Measurements from ENCODE around the gene NOXRED1. TPM values are rescaled to one million over a fixed set of nuclear protein-coding genes. Genes with fewer than 3 reads are reported as not detected.

NOXRED1 gene
- total and polyA plus RNA-seq, 12 donors = 0.22 to 0.72 (median 0.55) TPM; not detected in 3

DNA sequence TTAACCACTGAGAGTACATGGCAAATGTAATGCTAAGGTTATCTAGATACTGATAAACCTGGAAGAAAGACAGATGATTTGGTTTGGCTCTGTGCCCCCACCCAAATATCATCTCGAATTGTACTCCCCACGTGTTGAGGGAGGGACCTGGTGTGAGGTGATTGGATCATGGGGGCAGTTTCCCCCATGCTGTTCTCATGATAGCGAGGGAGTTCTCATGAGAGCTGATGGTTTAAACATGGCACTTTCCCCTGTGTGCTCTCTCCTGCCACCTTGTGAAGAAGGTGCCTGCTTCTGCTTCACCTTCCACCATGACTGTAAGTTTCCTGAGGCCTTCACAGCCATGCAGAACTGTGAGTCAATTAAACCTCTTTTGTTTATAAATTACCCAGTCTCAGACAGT, 14.2 kb downstream of the NOXRED1 start:
- DNase-seq = no peak
- TF ChIP-seq POLR2A (IDR thresholded peaks at IDR 0.05) = no peak
- TF ChIP-seq, protein P1, sequence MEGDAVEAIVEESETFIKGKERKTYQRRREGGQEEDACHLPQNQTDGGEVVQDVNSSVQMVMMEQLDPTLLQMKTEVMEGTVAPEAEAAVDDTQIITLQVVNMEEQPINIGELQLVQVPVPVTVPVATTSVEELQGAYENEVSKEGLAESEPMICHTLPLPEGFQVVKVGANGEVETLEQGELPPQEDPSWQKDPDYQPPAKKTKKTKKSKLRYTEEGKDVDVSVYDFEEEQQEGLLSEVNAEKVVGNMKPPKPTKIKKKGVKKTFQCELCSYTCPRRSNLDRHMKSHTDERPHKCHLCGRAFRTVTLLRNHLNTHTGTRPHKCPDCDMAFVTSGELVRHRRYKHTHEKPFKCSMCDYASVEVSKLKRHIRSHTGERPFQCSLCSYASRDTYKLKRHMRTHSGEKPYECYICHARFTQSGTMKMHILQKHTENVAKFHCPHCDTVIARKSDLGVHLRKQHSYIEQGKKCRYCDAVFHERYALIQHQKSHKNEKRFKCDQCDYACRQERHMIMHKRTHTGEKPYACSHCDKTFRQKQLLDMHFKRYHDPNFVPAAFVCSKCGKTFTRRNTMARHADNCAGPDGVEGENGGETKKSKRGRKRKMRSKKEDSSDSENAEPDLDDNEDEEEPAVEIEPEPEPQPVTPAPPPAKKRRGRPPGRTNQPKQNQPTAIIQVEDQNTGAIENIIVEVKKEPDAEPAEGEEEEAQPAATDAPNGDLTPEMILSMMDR (IDR thresholded peaks at IDR 0.05) = peak in 2 of 6 experiments; percentile 11 to 21
- Histone ChIP-seq H3K36me3 (replicated peaks in 1 of 2) (no peaks in the 10 kb centered on the region), H3K27ac (no peak overlapping the region), H3K9me3 (replicated peaks in 1 of 3) (no peaks in the 10 kb centered on the region), H3K27me3 (no peaks in the 10 kb centered on the region), H3K4me1 (replicated peaks in 1 of 2) (no peaks in the 10 kb centered on the region), H3K4me3 (no peak overlapping the region)
- WGBS, 4 donors = 31 to 58% (median 45%) methylated on average over 3 of the region's 3 CpGs
- intact Hi-C loops (cut with DNase I) = no loop called here

DNA sequence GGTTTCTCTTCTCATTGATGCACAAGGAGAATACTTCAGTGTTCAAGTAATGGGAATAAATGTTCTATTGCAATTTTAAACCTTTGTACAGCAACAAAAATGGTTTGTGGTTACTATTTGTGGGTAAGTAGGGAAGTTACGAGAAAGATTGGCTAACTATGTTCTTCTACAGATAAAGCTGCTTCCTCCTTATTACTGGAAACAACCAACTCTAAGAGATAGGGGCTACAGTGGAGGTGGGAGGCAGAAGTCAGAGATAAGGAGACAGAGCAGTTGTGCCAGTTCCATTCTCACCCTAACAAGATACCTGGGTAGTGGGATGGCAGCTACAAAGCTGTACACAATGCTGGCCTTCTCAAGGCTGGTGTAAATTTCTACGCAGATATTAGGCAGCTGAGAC, 16.2 kb downstream of the NOXRED1 start:
- Histone ChIP-seq H3K27me3 (no peaks in the 10 kb centered on the region), H3K4me1 (replicated peaks in 1 of 2) (no peaks in the 10 kb centered on the region), H3K9me3 (replicated peaks in 1 of 3) (no peaks in the 10 kb centered on the region), H3K4me3 (no peak overlapping the region), H3K36me3 (replicated peaks in 1 of 2) (no peaks in the 10 kb centered on the region), H3K27ac (no peak overlapping the region)
- 77 to 92% (median 85%) methylated on average over 2 of the region's 2 CpGs for WGBS, 4 donors
- intact Hi-C loops (cut with DNase I) = no loop called here
- DNase-seq = no peak
- TF ChIP-seq POLR2A (IDR thresholded peaks at IDR 0.05) = no peak
- TF ChIP-seq, protein P1 (IDR thresholded peaks at IDR 0.05) = no peak

DNA sequence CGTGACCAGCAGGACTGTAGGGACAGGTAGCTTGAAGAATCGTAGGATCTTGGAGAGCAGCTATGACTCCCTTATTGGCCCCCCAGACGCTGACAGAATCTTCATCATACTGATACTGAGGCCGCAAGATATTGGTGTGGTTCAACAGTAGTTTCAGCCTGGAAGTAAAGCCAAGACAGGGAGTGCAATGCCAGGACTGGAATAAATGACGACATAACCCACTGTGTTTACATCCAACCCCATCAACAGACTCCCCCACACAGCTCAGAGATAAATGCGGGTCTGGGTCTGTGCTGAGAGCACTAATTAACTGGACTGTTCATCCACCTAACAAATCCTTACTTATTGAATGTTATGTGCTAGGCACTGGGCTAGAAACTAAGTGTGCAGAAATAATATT, 16.6 kb downstream of the NOXRED1 start:
- no peaks in the 10 kb centered on the region for H3K27me3 ChIP-seq
- DNase-seq = no peak
- H3K4me1 ChIP-seq (replicated peaks in 1 of 2) = no peaks in the 10 kb centered on the region
- intact Hi-C loops (cut with DNase I) = no loop called here
- 62 to 71% (median 66%) methylated on average over 6 of the region's 6 CpGs for WGBS, 4 donors
- H3K9me3 ChIP-seq (replicated peaks in 1 of 3) = no peaks in the 10 kb centered on the region
- no peaks in the 10 kb centered on the region for H3K36me3 ChIP-seq (replicated peaks in 1 of 2)
- no peak overlapping the region for H3K27ac ChIP-seq
- TF ChIP-seq POLR2A (IDR thresholded peaks at IDR 0.05) = no peak
- TF ChIP-seq, protein P1 (IDR thresholded peaks at IDR 0.05) = no peak
- H3K4me3 ChIP-seq = no peak overlapping the region

DNA sequence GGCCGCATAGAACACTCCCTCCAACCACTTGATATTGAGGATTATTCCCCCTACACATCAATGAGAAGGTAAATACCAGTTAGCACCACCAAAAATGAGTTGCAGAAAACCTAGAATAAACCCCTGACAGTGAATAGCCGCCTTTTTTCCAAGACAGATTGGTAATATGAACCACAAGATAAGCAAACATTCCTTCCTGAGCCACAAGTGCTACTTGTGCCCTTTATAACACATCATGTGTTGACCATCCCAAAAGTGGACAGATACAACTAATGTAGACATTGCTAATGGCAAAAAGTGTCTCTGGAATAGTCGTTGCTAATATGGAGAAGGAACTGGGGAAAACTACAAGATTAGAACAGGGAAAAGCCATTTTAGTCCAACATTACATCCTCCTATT, 17.2 kb downstream of the NOXRED1 start:
- no peaks in the 10 kb centered on the region for H3K27me3 ChIP-seq
- H3K27ac ChIP-seq = no peak overlapping the region
- intact Hi-C loops (cut with DNase I) = no loop called here
- DNase-seq = no peak
- no peaks in the 10 kb centered on the region for H3K9me3 ChIP-seq (replicated peaks in 1 of 3)
- WGBS, 4 donors = 62 to 71% (median 66%) methylated on average over 3 of the region's 3 CpGs
- TF ChIP-seq POLR2A (IDR thresholded peaks at IDR 0.05) = no peak
- TF ChIP-seq, protein P1 (IDR thresholded peaks at IDR 0.05) = no peak
- H3K36me3 ChIP-seq (replicated peaks in 1 of 2) = no peaks in the 10 kb centered on the region
- H3K4me1 ChIP-seq (replicated peaks in 1 of 2) = no peaks in the 10 kb centered on the region
- no peak overlapping the region for H3K4me3 ChIP-seq

Data from adrenal gland (tissue), 12 donors.